Astrocyte of the hippocampus (primary cell): ENCODE data around the gene ATOH1.

Experiments
- DNase-seq: peaks from one replicate; pipeline ENCODE4 v3.0.0; 2011; ENCODE audit warnings: low read depth, low spot score

Gene ATOH1, protein sequence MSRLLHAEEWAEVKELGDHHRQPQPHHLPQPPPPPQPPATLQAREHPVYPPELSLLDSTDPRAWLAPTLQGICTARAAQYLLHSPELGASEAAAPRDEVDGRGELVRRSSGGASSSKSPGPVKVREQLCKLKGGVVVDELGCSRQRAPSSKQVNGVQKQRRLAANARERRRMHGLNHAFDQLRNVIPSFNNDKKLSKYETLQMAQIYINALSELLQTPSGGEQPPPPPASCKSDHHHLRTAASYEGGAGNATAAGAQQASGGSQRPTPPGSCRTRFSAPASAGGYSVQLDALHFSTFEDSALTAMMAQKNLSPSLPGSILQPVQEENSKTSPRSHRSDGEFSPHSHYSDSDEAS

DNA sequence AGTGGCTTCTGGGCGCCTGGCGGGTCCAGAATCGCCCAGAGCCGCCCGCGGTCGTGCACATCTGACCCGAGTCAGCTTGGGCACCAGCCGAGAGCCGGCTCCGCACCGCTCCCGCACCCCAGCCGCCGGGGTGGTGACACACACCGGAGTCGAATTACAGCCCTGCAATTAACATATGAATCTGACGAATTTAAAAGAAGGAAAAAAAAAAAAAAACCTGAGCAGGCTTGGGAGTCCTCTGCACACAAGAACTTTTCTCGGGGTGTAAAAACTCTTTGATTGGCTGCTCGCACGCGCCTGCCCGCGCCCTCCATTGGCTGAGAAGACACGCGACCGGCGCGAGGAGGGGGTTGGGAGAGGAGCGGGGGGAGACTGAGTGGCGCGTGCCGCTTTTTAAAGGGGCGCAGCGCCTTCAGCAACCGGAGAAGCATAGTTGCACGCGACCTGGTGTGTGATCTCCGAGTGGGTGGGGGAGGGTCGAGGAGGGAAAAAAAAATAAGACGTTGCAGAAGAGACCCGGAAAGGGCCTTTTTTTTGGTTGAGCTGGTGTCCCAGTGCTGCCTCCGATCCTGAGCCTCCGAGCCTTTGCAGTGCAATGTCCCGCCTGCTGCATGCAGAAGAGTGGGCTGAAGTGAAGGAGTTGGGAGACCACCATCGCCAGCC, at the start of gene ATOH1:
ATOH1 (plus strand) TSS at position 422 of the 663 bp plus-strand sequence; CDS start at position 596, 174 bp downstream.
- peak; percentile 45 for DNase-seq

DNA sequence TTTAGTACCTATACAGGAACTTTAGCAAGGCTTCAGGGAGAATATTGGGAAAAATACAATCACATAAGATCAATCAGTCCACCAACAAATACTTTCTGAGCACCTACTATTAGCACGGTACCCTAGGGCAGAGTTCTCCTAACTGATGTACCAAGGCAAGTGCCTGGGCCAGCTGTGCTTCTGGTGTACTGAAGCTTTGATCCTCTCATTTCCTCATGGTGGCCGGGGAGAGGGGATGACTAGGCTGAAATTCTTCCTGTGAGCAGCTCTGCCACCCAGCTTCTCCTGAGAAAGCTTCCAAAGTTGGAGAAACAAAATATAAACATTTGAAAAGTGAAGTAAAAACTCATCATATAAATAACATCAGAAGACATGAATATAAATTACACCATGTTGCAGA, 49.3 kb upstream of the ATOH1 start:
- DNase-seq: no peak

GRCh38 chr4:93780080-93780479, 48.5 kb upstream of the ATOH1 start:
- DNase-seq: no peak

GRCh38 chr4:93781198-93781597, 47.4 kb upstream of the ATOH1 start:
- no peak for DNase-seq

DNA sequence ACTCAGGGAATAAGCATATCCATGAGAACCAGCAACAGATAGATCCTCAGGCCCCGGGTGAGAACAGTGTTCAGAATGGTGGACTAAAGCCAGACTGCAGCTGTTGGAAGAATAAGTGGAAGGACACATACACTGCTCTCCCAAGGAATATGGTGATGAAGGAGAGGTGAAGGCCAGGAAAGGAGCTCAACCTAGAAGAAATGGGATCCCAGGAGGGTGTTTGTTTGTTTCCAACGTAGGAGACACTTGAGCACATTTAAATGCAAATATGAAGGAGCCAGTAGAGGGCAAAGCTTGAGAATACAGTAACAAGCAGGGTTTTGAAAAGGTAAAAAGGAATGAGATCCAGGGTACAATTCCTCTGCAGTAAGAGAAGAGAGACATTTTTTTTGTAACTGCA, 42.4 kb upstream of the ATOH1 start:
- DNase-seq: no peak

DNA sequence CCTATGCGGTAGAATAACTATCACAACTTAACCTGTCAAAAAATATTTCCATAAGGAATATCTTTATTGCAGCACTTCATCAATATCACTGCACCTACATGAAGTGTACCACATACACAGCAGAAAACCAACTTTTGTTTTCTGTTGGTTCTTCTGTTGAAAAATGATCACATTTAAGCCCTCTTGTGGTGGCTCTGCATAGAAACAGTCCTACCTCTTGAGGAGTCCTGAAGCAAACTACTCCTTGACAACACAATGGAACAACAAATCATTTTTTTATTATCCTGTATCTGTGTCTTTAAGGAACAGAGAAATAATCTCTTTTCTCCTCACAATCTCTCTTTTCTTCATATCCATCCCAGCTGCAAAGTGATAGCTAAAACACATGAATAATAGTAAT, 39.8 kb upstream of the ATOH1 start:
- DNase-seq: peak; percentile 46

DNA sequence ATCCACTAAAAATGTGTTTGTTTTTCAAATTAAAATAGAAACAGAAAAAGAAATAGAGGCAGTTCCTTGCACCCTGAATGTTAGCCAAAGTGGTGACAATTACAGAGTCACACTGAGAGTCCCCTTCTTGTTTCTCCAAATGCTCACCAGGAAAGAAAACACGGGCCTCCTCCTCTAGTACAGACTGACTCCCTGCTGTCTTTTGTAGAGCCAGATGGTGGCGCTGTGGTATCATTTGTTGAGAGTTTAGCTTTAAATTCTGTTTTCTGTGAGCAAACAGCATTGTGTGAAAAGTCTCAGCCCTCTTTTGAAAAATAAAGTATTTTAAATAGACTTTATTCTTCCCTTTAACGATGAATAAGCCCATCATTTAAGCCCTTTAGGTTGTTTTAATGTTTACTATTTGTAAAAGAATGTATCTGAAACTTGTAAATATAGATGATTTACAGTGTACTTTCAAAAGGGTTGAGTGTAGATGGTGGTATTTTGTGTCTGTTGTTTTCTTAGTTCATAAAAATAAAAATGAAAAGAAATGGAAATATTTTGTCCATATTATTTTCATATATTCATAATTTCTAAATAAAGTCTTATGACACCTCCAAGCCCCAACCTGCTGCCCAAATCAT, 36.9 kb upstream of the ATOH1 start:
- peak; percentile 76 for DNase-seq

GRCh38 chr4:93802045-93802444, 26.5 kb upstream of the ATOH1 start:
- no peak for DNase-seq

DNA sequence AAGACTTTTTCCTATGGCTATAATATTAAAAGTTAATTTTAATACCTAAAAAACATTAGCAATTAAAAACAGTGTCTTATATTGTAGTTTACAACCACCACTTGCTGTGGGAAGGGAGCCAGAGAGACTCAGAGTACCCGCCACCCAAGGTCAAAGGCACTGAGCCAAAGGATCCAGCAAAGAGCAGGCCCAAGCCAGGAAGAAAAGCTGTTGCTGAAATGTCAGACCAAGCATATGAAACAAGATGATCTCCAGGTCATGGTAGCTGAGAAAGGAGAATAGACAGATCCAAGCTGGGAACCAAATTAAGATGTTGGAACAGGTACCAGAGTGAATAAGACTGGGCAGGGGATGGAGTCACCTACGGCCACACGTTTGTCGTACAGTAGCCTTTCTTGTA, 18.8 kb upstream of the ATOH1 start:
- peak; percentile 27 for DNase-seq

GRCh38 chr4:93810340-93810992, 18.1 kb upstream of the ATOH1 start:
- DNase-seq: peak; percentile 85

DNA sequence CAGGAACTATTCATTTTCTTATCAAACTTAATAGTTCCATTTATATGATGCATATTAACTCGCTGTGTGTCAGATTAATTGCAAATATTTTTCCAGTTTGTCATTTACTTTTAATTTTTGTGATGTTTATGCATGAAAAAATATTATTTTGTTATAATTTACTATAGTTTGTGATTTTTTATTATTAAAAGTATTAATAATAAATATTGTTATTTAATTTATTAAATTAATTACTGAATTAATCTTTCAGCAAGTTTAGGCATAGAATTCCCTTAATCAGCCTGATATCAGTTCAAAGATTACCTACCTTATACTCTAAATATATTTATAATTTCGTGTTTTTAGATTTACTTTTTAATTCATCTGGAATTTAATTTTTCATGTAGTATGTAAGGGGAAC, 15.5 kb upstream of the ATOH1 start:
- no peak for DNase-seq

DNA sequence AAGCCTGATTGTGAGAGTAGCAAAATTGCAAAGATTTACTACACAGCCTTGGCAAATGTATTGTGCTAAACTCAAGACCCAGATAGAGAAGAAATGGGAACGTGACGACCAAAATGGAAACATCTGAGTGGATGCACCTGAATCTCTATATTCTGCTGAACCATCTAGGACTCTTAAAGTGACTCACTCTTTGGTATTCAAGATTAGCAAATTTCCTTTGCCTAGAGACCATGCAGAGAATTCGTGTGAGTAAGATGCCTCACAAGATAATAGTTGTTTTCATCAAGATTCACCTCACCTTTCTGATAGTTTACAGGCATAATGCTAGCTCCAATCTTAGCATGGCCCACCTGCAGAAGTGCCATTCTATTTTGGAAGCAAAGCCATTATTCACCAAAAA, 14.4 kb upstream of the ATOH1 start:
- no peak for DNase-seq

DNA sequence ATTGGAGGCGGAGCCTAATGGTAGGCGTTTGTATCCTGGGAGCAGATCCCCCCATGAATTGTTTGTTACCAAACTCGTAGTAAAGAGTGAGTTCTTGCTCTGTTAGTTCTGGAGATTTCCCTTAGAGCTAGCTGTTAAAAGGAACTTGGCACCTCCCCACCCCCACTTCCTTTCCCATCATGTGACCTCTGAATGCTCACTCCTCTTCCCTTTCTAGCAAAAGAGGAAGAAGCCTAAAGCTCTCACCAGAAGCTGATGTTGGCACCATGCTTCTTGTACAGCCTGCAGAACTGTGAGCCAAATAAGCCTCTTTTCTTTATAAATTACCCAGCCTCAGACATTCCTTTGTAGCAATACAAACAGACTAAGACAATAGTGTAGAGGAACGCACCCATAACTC, 13.8 kb upstream of the ATOH1 start:
- no peak for DNase-seq

- DNase-seq: no peak
Observed at GRCh38 chr4:93825551-93826216, 2.9 kb upstream of the ATOH1 start.

DNA sequence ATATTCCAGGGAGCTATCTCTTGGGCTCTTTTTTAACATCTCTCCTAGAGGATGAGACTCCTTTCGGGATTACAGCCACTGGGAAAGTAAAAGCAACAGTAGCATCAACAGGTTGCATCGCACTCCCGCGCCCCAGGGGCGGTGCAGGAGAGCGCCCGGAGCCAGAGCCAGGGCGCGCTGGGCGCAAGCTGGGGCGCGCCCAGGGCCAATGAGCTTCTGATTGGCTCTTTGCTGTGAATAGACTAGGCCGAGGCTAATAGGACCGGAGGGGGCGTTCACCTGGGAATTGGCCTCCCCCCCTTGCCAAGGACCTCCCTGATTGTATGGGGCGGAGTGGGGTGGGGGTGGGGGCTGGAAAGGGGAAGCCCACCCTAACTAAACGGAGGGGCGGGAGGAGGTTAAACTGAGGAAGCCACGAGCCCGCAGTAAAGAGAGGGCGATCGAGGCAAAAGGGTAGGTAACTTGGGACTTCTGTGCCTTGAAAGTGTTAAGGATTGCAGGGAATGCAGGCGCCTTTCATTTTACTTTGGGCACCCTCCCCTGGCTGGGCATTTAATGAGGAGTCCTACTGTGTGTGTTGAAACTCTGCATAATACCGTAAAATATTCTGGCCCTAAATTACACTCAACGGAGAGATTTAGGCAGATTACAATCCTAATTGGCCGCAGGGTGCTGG, 1.1 kb upstream of the ATOH1 start:
- no peak for DNase-seq

GRCh38 chr4:93828995-93829819, 654 bp downstream of the ATOH1 start:
- DNase-seq: peak; percentile 31

DNA sequence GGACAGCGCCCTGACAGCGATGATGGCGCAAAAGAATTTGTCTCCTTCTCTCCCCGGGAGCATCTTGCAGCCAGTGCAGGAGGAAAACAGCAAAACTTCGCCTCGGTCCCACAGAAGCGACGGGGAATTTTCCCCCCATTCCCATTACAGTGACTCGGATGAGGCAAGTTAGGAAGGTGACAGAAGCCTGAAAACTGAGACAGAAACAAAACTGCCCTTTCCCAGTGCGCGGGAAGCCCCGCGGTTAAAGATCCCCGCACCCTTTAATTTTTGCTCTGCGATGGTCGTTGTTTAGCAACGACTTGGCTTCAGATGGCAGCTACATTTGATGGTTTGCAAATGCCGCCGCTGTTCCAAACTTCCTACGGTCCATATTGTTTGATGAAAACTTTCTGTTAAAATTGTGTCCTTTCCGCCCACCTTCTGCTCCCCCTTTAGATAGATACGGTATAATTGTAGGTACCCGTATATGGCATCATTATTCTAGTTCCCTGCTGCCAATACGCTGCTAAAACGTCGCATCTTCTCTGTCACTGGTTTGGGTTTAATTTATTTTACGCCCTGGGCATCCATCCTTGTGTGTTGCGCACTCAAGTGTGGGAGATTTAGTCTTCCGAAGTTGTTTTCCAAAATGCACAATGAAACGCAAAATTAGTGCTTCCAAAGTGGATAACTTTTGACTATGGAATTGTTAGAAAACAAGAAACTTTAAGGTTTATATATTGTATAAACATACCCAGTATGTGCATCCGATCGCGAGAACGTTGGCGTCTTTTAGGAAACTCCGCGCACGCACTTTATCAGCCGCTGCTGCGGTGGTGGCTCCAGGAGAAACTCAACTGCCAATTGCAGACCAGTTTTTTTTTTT, 1.5 kb downstream of the ATOH1 start:
- peak; percentile 16 for DNase-seq

DNA sequence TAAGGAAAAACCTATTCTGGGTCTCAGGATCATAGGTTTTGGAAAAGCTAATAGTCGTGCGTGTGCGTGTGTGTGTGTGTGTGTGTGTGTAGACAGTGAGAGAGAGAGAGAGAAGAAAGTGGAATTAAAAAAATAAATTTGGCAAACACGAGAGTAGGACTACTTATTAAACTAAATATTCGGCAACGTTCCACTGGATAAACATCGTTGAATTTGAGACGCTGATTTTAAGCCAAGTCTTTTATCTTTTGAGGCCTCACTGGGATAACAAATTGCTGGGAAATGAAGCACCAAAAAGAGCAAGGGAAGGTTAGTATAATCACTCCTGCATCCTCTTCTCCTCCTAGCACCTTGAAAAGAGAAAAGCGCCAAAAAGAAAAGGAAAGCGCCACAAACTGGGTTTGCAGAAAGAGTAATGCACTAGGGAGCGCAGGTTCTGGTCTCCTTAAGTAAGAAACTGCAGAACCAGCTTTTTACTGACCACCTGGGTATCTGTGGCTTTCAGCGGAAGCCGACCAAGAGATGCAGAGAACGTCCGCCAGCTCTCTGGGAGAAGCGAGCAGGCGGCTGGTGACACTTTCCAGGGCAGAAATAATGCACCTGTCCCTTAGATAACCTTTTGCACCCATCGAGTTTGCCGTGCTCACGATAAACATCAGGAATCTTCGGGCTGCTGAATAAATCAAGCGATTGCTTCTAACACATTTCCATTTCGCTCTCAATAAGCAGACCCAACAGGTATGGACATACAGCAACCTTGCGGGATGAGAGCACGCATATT, 3.4 kb downstream of the ATOH1 start:
- no peak for DNase-seq
